Measurements from ENCODE around the gene TSPAN9.

The TSPAN9 gene

DNA sequence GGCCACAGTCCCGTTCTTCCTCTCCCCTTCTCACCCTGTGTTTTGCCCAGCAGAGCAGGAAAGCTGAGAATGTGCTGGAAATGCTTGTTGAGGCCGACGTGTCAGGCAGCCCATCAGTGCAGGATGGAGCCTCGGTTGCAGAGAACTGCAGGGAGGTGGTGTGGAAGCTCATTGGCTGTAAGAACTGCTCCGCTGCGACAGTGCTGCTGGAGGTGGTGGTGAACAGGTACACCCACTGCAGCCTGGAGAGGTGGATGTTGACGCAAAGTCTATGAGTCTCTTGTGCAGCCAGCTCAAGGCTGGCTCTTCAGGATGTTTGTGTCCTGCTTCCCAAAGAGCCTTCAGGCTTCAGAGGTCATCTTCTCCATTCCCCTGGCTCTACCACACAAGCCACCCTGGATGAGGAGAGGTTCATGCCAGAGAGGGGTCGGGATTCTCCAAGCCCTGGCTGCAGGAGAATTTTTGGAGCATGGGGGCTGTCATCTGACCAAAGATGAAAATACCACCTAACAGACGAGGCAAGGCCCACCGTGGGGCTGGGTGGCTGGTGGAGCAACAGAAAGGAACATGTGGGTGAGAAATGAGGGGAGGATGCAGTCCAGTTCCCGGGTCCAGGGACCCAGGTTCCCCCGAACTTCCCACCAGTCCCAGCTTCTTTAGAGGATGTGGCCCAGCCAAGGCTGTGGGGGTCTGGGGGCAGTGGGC lies 239.7 kb downstream of the TSPAN9 start:
- no peak for DNase-seq (ENCODE audit: low spot score)

DNA sequence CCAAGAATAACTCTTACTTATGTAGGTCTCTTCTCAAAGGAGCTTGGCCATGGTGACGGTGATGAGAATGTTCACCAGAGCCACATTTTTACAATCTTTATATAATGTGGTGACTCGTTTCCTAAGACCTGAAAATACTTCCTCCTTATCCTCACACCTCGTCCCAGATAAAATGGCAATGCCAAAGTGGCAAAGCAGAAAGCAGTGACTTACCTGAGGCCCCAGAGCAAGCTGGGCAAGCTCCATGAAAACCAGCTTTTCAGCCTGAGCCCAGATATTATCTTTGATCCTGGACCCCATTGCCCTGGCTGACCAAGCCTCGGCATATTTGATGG lies 240.3 kb downstream of the TSPAN9 start:
- no peak for DNase-seq (ENCODE audit: low spot score)

DNA sequence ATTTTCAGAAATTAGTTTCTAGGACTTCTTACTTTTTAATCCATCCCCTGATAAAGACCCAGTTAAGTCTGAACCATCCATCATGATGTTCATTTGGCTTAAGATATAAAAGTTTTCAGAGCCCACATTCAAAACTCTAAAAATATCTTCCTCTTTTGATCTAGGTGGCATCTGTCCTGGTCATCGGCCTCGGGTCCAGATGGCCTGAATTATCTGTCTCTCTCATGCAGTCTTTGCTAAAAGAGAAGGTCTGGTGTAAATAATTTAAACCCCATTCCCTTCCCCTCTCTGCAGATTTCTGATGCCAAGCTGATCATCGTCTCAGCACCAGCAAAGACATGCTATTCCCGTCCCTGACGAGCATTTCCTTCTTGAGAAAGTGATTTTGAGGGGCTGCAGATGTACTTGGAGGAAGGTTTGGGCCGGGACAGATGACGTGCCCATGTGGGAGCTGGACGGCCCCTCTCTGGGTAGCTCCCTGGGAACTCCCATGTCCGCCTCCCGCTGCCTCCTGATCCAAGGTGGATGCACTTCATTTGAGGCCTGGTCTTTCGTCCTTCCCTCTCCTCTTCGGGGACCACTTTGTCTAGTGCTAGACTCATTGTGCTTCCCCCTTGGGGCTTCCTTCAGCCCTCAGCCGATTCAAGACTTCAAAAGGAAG lies 240.8 kb downstream of the TSPAN9 start:
- no peak for DNase-seq (ENCODE audit: low spot score)

DNA sequence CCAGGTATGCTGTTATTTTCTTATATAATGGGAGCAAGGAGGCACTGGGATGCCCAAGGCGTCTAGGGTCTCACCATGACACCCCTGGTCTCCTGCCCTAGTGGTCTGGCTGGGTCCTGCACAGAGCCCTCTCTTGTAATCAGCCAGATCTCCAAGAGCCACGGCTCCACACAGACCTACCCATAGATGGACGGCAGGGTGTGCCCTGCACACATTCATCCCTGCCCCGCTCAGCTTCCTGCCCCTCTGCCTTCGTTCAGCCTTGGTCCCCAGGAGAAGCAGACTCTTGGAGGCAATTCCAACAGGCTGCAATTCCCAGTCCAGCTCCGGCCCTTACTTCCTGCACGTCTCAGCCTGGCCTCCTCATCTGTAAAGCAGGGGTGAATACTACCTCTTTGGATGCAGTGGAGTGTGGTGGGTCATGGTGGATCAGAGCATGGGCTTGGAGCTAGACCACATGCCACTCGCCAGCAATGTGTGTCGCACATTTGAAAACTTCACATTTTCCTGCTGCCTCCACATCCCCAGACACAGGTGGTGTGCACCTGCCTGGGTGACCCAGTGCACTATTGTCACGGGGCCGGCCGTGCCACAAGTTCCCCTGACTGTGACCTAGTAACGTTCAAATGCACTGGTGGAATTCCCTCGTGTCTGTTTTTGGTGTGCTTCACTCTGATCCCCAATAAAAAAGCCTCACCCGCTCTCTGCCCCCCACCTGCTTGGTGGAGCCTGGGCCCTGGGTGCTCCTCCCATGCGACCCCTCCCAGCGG lies 242.7 kb downstream of the TSPAN9 start:
- no peak for DNase-seq (ENCODE audit: low spot score)

DNA sequence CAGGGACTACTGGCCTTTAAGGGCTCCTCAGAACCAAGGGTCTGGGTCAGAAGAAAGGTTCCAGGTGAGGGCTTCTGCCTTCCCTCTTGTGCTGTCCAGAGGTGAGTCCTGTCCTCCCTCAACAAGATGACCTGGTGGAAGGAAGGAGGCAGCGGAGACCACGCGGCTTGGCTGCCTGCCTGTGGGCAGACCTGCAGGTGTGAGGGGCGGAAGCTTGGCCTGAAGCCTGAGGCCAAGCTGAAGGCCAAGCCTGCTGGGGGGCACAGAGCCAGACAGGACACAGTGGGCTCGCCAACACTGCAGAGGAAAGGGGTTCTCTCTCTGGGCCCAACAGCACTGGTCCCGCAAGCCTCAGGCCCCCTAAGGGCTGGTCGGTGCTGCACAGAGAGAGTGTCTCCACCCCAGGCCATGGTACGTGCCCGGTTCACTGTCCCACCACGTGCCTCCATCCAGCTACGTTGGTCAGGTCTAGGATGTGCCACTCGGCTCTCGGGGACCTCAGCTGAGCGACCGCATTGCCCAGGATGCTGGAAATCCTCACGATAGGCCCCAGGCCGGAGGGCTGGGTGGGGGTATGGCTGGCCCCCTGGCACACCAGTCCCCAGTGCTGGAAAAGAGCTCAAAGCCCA lies 243.8 kb downstream of the TSPAN9 start:
- no peak for DNase-seq (ENCODE audit: low spot score)

DNA sequence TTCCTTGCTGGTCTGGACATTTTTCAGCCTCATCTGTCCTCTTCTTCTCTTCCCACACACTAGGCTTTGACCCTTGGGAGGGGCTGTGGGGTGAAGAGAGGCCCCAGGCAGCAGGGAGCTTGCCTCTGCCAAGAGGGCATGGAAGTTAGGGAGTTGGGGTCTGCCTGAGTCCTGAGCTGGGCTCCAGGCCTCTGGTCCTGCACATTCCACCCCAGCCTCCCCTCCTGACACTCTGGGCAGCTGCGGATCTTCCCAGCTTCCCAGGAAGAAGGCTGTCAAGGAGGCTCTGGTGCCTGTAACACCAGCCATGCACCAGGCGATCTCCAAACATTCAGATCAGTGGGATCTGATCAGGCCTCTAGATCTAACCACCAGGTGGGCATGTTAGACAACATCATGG lies 244.7 kb downstream of the TSPAN9 start:
- DNase-seq (ENCODE audit: low spot score), result no peak

DNA sequence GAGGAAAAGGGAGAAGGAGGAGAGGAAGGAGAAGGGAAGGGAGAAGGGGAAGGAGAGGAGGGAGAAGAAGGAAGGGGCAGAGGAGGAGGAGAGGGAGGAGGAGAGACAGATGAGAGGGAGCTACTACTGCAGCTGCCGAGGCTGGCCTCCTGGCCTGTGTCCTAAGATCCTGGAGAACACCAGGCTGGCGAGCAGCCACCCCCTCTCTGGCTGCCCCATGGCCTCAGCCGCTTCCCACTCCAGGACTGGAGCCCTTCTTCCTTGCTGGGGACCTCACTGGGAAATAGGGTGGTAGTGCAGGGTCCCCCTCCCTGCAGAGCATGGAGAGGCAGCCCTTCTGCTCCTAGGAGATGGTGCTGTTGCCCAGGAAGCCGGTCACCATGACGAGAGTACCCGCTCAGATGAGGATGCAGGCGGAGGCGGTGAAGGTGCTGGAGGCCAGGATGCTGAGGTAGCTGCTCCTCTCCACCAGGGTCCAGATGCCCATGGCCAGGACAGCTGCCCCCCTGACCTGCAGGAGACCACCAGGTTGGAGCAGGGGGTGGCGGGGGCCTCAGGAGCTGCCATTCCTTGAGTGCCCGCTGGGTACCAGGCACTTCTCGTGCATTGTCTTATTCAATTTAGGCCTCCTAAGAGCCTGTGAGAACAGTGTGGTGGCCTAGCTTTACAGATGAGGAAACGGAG lies 246.0 kb downstream of the TSPAN9 start:
- DNase-seq (ENCODE audit: low spot score), result no peak

DNA sequence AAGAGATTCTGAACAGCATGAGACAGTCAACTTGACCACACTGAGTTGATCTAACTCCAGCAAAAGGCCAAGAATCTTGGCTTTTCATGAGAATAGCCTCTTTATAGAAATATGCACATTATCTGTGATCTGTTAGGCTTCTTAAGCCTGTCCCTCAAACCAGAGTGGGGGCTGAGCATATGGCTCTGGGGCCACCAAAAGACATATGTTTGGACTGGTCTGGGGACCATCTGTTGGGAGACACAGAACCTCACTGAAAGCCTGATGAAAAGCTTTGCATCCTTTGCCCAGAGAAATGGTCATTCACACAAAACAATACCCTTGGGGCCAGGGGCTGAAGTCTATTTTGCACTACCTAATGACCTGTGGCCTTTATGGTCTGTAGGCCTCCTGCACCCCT lies 248.6 kb downstream of the TSPAN9 start:
- no peak for DNase-seq (ENCODE audit: low spot score)

DNA sequence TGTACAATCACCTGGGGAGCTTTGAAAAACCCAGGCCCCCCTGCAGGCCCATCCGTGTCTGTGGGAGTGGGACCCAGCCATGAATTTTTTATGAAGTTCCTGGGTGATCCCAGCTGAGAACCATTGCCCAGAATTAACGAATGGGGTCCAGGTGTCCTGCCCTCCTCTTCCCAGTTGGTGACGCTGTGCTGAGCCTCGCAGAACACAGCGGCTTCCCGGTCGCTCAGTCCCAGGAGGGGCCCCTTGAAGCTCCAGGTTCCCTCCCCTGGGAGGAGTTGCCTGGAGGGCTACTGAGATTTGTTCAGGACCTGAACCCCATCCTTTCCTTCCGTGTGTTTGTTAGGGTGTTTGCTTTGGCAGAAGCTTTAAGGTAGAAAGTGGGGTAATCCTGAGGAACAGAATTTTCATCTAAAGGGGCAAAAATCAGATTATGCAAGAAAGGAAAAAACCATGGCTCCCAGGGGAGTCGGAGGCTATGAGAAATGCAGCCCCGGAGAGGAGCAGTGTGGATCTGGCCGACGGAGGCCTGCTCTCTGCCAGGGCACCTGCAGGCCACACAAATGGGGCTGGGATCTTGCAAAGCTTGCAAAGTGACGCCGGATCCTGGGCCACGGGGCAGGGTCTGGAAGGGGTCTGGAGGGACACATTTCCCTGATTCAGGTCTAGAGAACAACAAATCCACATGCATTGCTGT lies 249.1 kb downstream of the TSPAN9 start:
- no peak for DNase-seq (ENCODE audit: low spot score)

DNA sequence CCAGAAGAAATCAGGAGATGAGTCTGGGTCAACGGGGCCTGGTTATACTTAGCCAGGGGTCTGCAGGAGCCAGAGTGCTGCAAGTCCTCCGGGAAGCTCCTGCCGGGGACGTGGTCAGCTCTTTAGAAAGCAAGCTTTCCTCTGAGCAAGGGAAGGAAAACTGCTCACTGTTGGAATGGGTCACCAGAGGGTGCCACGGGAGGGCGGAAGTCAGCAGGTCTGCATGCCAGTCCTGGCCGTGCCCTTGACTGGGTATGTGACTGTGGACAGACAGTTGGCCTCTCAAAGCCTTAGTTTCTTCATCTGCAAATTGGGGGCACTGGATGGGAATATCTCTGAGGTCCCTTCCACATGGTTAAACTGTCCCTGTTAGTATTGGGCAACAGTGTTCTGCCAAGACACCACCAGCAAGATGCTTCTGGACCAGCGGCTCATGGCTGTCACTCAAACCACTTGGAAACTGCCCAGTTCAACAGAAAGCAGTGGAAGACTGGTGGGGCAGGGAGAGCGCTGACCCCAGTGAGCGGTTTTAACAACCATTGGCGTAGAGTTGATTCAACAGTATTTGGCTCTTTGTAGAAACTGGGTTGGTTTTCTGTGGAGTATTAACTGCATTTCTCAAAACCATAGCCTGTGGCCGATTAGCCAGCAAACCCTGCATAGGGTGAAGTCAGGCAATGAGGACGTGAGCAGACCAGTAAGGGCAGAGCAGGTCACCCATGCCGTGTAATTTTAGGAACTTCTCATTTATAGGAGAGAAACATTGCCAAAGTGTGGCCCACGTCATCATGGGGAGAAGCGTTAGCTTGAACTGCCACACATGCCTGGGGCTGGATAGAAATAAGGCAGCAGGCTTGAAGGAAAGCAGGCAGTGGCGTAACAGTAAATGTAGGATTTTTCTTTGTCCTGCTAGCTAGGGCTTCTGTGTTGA lies 249.9 kb downstream of the TSPAN9 start:
- DNase-seq (ENCODE audit: low spot score), result no peak

DNA sequence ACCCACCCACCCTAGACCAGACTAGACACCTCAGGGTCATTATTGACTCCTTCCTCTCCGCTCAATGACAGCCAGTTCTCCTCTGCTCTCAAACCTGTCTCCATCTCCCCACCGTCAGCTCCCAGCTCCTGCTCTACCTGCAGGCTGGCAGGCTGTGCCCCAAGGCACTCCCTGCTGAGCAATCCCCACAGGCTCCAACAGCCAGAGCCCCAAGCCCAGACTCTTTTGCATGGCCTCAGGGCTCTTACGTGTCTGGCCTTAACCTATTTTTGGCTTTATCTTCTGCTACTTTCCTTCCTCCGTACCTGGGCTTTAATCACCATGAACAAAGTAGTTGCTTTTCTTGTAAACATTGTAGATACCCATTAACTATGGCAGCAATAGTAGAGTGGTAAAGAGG lies 250.9 kb downstream of the TSPAN9 start:
- no peak for DNase-seq (ENCODE audit: low spot score)

DNA sequence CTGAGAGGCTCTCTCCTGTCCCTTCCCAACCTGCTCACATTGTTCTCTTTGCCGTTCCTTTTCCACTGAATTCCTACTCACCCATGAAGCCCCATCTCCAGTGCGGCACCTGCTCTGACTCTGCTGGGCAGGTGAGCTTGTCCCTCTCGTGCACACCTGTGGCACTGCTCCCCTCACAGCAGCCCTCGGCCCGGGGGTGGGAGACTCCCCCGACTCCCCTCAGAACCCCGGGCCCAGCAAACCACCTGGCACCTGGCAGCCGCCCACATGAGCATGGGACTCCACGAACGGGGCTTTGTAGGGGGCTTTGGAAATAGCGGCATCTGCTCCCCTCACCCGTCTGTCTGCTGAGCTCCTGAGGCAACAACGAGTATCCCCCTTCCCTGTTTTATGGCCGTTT lies 251.4 kb downstream of the TSPAN9 start:
- no peak for DNase-seq (ENCODE audit: low spot score)

DNA sequence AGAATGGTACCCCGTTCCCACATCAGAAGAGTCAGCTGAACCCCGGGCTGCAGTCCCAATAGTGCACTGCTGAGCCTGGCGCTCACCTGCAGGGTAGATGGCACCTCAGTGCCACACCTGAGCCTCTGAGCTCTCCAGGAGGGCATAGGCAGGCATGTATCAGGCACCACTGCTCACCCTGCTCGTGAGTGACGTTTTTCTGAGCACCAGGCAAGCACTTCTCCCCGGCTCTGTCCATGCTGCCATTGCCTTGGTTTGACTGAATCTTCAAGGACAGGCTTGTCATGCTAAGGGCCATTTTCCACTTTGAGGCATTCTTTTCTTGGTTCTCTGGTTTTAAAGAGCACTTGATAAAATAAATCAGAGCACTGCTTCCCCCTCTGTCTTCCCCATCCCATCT lies 252.2 kb downstream of the TSPAN9 start:
- DNase-seq (ENCODE audit: low spot score), result no peak

DNA sequence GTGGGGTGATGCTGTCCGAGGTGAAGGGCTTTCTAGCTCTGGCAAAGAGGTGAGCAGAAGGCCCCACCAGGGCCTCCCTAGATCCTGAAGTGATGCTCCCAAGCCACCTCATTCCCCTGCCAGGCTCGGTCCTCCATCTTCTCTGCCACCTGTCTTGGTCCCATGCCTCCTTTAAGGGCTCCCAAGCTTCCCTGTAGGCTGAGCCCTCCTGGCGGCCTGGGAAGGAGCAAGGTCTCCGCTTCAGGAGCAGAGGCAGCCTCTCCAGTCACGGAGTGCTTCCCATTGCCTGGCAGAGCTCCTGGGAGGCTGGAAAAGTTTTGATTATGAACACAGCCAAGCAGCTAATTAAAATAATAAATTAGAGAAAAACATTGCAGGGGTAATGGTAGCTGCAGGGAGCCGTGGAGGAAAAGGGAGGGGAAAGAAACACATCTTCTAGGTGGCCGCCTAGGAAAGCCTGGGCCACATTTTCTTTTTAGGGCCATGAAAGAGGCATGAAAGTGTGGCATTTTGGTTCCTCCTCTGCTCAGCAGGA lies 253.9 kb downstream of the TSPAN9 start:
- no peak for DNase-seq (ENCODE audit: low spot score)

DNA sequence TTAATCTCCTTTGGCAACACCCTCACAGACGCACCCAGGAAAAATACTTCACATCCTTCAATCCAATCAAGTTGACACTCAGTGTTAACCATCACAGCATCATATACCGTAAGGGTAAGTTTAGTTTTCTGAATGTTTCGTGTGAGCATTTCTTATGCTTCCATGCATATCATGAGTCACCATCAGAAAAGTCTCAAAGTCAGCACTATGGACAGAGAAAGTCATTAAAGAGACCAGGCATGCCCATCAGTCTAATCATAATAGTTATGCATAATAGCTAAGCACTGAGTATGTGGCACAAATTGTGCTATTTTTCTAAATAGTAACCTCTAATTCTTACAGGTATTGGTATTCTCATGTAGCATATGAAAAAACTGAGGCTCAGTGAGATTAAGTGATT lies 255.0 kb downstream of the TSPAN9 start:
- peak; percentile 37 for DNase-seq (ENCODE audit: low spot score)

DNA sequence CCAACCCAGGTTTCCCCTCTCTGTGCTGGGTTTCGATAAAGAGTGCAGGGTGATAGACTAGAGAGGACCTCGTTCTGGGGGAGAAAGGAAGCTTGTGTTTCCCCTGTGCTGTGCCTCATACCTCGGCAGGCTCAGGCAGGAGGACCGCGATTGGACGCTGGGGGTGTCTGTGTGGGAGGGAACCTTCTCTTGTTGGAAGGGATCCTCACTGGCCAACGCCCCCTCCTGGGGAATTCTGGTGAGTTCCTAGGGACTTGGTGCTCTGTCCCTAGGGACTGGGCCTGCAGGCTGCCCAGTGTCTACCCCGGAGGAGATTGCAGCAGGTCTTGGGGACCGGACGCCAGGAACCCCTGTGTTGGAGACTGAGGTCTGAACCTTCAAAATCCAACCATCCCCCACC lies 256.4 kb downstream of the TSPAN9 start:
- DNase-seq (ENCODE audit: low spot score), result no peak

DNA sequence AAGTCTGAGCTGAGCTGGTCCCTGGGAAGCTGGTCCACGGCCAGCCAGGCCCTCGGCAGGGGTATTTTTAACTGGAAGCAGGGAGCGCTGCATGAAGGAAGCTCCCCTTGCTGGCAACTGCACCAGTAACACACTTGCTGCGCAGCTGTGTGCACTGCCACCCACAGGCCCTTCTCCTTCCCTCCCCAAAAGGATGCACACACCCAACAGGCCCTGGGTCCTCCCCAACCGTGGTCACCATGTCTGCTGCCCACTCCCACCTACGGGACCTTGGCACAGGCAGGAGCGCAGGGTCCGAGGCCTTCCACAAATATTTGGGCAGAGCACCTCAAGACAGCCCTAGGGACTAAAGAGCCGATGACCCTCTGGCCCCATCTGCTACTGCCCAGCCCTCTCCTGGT lies 256.8 kb downstream of the TSPAN9 start:
- DNase-seq (ENCODE audit: low spot score), result no peak

DNA sequence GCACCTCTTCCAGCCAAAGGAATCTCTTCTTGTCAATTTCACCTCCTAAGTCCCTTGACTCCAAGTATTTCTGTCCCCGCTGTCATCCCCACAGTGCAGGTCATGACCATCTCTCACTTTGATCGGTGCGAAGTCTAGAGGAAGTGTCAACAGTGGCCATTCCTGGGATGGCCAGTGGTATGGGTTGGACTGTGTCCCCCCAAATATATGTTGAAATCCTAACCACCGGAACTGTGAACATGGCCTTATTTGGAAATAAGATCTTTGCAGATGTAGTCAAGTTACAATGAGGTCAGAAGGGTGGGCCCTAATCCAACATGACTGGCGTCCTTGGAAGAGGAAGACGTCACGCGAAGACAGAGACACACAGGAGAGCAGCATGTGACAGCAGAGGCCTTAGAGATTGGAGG lies 257.9 kb downstream of the TSPAN9 start:
- no peak for DNase-seq (ENCODE audit: low spot score)
